SK-N-SH treated with all-trans-retinoic acid at 6 μM for 48 hours (cell line): ENCODE measurements around the gene GRID1.

Experiments
- ARNTL ChIP-seq: fragments of 450-650 bp; formaldehyde crosslinking; IDR thresholded peaks from 2 replicates; pipeline ENCODE4 v1.5.0; 2020; ENCODE audit warnings: low read depth, mild to moderate bottlenecking, moderate library complexity, borderline replicate concordance
- ZFP3 ChIP-seq: fragments of 250-450 bp; sonication (Bioruptor Pico); IDR thresholded peaks from 2 replicates; pipeline ENCODE4 v1.5.0; 2020; ENCODE audit warnings: mild to moderate bottlenecking, moderate library complexity
- ZFP30 ChIP-seq: fragments of 450-650 bp; formaldehyde crosslinking; IDR thresholded peaks from 2 replicates; pipeline ENCODE4 v1.5.0; 2022; ENCODE audit warnings: mild to moderate bottlenecking, moderate library complexity
- TF ChIP-seq, protein P1 (sequence below): fragments of 250-450 bp; sonication (Bioruptor Pico); IDR thresholded peaks from 2 replicates; pipeline ENCODE4 v1.8.0; 2020; ENCODE audit warnings: mild to moderate bottlenecking, moderate library complexity, borderline replicate concordance

DNA sequence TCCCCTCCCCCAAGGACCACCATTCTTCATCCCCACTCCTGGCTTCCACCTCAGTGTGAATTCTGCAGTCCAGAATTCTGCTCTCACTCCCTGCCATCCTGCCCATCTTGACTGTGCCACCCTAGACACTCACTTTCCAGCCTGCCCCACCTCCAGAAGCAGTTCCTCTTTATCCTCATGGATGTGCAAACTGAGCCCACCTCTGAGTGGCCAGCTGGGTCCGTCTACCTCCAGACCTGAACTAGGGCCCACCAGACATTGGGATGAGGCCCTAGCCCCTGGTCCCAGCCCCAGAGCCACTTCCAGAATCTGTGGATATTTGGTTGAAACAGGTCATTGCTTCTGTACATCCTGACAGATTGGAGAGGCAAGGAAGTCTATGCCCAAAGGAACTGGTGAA lies 58.5 kb downstream of the GRID1 start:
- TF ChIP-seq ZFP30 (CRISPR knock-in tag) (no peak), ARNTL (CRISPR knock-in tag) (no peak), ZFP3 (CRISPR knock-in tag) (no peak)
- TF ChIP-seq, protein P1, sequence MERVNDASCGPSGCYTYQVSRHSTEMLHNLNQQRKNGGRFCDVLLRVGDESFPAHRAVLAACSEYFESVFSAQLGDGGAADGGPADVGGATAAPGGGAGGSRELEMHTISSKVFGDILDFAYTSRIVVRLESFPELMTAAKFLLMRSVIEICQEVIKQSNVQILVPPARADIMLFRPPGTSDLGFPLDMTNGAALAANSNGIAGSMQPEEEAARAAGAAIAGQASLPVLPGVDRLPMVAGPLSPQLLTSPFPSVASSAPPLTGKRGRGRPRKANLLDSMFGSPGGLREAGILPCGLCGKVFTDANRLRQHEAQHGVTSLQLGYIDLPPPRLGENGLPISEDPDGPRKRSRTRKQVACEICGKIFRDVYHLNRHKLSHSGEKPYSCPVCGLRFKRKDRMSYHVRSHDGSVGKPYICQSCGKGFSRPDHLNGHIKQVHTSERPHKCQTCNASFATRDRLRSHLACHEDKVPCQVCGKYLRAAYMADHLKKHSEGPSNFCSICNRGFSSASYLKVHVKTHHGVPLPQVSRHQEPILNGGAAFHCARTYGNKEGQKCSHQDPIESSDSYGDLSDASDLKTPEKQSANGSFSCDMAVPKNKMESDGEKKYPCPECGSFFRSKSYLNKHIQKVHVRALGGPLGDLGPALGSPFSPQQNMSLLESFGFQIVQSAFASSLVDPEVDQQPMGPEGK (CRISPR knock-in tag) = no peak
